ENCODE data around the gene IL1RL1.

The IL1RL1 gene

DNA sequence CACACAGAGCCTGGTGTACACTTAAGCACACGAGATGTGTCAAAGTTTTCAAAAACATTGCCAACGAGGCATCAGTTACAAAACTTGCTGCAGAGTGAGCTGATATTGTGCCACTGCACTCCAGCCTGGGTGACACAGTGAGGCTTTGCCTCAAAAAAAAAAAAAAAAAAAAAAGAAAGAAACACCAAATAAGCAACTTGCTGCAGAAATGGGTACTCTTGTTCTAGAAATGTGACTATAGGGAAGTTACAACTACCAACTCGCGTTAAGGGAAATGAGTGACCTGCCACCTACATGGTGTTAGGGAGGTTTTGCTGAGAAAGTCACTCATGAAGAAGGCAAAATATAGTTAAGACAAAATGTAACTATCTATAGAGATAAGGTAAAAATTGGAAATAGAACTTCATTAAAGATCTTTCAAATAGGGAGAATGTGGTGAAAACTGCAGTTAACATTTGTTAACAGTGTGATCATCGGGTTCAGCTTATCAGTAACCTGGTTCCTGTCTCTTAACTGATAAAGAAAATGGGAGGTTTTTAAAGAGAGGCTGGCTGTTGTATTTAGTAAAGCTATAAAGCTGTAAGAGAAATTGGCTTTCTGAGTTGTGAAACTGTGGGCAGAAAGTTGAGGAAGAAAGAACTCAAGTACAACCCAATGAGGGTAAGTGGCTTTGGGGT is at the start of gene IL1RL1:
IL1RL1 (plus strand) TSS at position 600 of the 677 bp plus-strand sequence. CDS start 26,702 bp downstream, outside the sequence.
- no peak for DNase-seq

DNA sequence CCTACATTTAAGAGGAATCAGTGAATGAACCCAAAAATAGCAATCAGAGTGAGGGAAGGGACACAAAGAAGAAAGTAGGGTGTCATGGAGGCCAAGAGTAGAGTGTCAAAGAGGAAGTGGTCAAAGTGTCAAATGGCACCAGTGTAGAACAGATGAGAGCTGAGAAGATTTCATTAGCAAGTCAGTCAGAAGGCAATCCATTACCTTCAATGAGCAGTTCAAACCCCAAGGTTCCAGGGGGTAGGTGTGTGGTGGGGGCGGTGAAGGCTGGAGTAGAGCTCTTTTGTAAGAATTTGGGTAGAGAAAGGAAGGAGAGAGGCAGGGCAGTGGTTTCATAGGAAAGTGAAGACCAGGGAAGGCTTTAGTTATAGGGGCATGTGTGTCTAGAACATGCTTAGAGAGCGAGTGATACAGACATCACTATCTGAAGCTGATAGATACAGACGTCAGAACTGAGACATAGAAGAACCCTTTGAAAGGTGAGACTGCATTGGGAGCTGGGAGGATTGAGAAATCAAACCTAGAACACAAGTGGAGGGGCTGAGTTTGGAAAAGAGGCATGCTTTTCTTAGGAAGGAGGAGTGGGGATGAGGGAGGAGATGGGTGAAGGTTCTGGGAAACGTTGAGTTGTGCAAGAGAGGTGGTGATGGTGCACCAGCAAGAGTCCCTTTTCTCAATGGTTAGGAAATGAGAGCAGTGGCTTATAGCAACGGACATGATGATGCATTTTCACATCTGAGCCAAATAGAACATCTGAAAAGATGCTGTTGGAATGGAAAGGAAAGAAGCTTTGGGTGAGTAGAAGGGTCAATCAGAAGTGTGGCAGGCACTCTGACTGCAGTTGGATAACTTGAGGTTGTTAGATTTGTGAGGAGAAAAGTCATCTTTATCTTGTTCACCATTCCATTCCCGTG is 48.9 kb upstream of the IL1RL1 start:
- no peak for DNase-seq

DNA sequence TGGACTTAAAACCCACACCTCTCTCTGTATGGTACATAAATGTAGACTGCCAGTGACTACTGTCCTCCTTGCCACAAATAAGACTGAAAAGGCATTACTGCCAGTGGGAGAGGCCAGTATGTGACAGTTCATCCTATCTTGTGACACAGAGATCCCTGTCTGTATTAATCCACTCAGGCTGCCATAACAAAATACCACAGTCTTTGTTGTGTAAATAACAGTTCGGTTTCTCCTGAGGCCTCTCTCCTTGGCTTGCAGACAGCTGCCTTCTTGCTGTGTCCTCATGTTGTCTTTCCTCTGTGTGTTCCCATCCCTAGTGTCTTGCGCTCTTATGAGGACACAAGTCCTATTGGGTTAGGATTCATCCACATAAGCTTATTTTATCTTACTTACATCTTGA is 46.4 kb upstream of the IL1RL1 start:
- DNase-seq, result no peak

DNA sequence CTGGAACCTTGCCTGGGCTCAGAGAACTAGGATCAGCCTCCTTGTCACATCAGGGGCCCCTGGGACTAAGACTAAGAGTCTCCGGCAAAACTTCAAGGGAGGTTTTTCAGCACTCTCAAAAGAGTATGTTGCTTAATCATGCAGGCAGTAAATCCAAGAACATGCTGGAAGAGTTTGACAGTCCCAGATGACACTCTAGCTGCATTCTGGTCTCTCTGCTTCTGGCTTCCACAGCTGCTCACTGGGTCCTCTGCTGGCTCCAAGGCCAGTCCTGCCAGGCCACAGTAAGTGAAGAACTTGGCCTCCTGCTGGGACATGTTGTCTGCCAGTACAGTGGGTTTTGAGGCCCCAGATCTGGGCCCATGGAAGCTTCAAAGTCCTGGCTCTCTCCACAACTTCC is 45.2 kb upstream of the IL1RL1 start:
- no peak for DNase-seq

DNA sequence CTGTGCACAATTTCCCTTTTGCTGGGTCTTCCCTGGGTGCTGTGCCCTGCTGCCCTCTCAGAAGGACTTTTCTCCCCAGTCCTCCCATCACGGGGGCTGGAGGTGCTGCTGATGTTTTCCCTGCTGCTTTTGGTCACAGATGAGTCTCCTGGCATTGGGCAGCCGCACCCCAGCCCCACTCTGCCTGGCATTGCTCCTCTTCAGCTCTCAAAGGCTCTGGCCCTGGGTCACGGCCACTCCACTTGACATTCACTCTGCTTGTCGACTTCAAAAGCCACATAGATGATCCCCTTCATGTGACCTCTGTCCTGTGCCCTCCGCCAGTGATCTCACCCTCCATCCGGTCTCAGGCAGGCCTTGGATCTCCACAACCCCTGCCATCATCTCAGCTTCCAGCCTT is 43.6 kb upstream of the IL1RL1 start:
- DNase-seq, result no peak

DNA sequence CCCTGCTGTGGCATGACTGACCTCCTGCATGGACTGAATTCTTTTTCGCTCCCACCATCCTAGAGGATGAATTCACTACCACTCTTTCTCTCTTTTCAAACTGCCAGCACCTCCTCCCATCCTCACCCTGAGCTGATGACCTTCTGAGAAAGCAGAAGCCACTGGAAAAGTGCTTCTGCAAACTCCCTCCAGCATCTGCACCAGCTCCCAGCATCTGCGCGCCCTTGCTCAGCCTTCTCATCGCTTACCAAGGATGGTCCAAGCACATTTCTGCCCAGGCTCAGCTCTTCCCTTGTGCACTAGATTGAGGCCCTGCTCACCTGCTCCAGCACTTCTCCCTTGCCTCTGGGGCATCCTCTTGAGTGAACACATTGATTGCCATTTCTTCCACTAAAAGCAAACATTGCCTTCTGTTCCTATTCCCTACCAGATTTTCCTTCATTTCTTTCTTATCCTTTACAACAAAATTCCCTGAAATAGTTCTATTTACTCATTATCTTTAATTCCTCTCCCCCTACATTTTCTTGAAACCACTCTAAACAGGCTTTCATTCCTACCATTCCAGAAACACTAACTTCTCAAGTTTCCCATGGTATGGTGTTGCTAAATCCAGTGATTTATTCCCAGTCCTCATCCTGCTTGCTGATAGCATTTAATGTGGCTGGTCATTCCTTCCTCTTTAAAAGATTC is 42.7 kb upstream of the IL1RL1 start:
- DNase-seq, result no peak

DNA sequence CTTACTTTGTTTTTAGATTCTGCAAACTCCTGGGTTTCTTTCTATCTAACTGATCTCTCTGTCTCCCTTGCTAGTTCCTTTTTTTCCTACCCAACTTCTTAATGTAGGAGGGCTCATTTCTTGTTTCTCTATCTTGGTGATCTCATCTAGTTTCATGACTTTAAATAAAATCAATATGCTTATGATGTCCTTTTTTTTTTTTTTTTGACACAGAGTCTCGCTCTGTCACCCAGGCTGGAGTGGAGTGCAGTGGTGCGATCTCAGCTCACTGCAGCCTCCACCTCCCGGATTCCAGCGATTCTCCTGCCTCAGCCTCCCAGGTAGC is 42.2 kb upstream of the IL1RL1 start:
- DNase-seq, result no peak

DNA sequence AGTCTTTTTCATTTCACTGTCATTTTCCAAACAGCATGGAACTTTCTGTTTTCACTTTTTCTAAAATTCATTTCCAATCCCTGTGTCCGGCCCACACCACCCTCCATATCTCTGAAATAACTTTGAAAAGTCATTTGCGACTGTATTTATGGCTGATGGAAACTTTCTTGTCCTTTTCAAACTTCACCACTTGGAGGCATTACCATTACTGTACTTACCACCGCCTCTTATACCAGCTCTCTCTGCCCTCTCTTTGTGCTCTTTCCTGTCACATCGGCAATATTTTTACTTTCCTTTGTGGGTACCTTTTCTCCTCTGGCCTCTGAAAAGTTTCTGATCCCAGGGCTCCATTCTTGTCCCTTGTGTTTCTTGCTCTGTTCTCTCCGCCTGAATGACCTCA is 39.5 kb upstream of the IL1RL1 start:
- DNase-seq, result no peak

DNA sequence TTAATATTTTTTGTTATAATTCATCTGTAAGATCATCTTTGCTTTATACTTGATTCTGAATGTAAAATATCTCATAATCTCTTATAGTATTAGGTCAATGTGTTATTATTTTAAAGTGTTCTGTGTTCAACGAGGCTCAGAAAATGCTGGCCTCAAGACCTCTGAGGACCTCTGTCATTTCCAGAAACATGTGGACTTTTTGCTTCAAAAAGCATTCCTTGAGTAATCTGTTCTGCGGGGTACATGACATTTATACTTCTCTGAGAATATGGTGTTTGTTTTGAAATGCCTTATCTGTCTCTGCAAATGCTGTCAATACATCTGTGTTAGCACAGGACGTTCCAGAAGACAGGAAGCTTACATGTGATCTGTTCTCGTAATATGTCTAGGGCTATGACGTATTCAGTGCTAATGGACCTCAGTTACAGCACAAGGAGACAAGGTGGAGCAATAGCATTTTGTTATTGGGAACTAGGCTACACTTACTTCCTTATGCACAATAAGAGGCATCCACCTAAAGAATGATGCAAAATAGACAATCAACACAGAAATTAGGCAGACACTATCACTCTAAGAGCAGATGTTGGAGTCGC is 37.6 kb upstream of the IL1RL1 start:
- DNase-seq, result no peak

DNA sequence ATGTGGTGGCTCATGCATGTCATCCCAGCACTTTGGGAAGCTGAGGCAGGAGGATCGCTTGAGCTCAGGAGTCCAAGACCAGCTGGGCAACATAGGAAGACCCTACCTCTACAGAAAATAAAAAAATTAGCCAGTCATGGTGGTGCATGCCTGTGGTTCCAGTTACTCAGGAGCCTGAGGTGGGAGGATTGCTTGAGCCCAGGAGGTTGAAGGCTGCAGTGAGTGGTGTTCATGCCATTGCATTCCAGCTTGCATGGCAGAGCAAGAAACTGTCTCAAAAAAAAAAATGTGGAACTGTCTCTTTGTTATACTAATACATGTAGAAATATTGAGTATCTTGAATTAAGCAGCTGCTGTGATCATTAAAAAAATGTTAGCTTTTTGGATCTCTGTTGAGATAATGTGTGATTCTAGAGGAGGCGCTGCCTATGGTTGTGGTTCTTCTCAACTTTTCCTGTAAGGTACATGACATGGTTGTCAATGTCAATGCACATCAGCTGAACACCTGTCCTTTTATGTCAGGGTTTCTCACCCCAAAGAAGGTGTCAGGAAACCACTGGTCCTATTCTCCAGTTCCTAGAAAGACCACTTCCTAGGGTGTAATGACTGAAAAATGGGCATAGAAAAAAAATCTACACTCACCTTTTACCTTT is 34.7 kb upstream of the IL1RL1 start:
- DNase-seq, result no peak

DNA sequence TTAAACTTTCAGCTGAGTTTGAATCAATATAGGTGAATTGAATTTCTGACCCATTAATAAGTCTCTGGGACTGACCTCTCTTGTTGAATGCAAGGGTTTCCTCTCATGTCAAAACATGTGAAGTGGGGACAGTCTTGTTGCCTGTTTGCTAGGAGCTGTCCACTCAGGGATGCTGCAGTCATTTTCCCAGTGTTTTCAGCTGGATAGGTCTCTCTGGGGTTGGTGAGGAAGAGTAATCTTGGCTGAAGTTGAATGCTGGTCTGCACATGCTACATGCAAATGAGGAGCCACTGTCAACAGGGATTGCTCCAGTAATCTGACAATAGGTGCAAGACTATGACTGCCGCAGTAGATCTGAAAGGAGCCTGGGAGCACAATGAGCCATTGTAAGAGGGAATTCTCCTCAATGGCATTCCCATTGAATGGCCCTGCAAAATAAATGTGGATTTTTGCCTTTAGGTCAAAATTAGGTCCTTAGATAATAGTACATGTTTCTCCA is 34.1 kb upstream of the IL1RL1 start:
- no peak for DNase-seq

DNA sequence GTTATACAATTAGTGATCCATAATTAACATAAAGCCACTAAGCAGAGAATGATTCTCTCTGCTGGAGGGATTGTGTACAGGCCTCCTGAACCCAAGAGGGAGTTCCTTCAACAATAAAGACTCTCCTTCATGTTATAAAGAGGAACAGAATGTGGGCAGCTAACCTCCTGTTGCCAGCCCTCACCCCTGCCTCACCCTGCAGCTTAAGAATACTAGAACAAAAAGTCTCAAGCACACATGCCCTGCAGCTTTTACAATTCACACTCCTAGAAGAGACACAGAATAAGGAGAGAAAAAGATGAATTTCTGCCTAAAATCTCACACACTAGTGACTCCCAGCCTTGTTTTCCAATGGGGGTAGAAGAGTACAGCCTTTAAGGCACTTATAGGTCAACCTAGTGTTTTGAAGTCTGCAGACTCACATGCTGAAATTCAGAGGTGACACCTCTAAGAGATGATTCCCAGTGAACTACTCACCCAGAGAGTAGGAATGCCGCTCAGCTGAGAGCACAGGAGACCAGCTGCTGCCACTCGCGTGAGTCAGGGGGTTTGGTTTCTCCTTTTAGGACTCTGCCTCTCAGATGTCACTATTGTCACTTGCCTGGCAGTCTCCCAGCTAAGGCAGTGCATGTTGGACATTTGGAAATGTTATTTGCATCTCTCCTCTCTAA is 32.5 kb upstream of the IL1RL1 start:
- DNase-seq, result no peak

DNA sequence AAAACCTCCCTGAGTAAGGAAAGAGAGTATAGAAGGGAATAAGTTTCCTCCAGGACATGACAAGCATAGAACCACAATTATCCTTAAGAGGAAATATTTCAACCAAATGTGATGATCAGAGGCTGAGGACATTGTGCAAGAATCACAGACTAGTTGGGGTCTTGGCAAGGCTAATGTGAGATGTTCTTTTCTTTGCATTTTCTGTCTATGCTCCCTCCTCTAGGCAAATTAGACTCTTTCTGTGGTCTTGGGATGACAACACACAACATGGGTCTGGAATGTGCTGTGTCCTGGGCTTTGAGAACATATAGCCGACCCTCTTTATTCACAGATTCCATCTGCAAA is 32.0 kb upstream of the IL1RL1 start:
- no peak for DNase-seq

DNA sequence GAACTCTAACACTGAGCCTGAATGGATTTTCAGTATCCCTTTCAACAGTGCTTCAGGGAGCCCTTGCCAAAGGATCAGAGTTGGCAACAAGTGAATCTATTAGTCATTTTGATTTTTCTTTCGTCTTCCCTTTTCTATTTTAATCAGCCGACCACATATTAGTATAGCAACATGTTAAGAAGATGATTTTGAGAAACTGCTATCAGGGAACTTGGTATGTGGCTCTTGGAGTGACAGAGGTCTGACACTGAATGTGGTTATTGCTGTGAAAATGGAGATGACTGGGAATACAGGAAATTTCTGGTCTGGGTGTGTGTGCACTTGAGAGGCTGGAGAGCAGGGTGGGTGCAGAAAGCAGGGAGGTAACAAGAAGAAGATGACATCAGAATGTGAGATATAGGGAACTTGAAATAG is 28.7 kb upstream of the IL1RL1 start:
- no peak for DNase-seq

DNA sequence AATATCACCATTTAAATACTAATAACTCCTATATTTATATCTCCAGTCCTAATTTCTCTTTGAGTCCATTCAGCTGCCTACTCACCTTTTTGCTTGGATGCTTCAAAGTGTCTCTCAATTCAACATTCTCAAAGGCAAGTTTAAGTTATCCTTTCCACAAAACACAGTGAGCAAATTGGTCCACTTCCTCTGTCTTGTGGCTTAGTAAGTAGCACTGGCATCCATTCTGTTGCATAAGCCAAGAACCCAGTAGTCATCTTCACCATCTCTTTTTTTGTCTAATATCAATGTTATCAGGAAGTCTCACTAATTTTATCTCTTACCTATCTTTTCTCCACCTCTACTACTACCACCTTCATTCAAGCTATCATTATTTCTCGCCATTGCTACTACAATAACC is 27.4 kb upstream of the IL1RL1 start:
- DNase-seq, result no peak

DNA sequence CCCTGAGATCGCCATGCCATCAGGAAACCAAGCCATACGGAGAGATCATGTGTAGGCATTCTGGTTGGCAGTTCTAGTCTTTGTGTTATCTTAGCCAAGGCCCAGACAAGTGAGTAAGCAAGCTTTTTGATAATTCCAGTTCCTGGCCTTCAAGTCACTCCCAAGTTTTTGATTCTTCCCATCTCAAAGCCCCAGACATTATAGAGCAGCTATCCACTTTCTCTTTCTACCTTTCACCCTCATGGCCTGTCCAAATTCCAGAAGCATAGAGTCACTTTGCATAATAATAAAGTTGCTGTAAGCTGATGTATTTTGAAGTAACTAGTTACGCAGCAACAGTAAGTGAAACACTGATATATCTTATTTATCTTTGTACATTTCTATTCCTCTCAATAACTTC is 26.8 kb upstream of the IL1RL1 start:
- no peak for DNase-seq

DNA sequence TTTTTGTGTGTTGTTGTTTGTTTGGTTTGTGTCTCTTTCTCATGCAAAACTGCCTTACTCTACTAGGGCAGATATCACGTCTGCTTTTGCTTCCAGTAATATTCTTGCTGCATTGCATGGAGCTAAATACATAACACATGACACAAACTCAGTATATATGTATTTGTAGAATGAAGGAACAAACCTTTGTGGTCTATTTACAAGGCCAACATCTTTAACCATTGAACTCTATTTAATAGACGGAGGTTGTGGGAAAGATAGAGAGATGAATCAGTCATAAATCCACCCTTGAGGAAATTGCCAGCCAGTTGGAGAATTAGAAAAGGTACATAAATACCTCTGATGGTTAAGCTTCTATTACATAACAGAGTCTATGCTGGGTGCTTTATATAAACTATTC is 26.0 kb upstream of the IL1RL1 start:
- no peak for DNase-seq

DNA sequence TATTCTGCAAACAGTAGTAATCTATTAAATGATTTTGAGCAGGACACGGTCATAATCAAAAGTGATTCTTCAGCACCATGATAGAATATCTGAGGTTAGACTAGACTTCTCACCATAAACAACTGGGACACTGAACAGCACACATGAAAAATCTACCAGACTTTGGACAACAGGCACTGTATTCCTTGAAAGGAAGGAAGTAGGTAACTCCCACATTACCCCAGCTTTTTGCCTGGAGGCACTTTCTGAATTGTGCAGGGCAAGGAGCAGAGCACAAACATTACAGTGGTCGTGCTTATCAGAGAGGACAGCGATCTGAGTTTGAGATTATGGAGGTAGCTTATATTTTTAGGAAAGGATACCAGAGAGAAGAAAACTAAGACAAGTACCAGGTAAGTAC is 25.3 kb upstream of the IL1RL1 start:
- no peak for DNase-seq

DNA sequence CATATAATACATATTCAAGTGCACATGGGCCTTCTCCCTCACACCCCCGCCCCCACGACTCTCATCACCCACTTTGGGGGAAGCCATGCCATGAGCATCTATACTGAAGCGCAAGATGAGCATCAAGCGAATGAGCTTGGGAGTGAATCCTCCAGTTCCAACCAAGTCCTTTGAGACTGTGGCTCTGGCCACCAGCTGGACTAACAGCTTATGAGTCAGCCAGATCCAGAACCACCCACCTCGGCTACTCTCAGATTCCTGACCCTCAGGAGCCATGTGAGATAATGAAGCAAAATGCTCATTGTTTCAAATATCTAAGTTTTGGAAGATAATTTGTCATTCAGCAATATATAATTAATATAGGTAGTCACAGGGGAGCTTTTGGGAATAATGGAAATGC is 22.2 kb upstream of the IL1RL1 start:
- DNase-seq, result no peak

DNA sequence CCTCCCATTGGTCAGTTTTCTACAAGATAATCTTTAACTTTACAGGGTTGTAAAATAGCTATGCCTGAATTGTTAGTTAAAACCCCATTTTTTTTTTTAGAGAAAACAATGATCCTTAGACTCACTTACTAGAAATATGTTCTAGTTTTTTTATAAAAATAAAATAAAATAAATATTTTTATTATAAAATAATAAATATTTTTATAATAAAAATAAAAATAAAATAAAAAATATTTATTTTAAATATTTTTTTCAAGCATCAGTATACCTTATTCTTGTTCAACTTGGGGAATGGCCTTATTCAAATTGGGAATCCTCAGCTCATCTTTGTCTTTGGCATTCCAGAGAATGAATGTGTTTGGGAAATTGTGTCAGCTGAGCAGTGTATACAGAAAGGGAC is 20.8 kb upstream of the IL1RL1 start:
- no peak for DNase-seq

DNA sequence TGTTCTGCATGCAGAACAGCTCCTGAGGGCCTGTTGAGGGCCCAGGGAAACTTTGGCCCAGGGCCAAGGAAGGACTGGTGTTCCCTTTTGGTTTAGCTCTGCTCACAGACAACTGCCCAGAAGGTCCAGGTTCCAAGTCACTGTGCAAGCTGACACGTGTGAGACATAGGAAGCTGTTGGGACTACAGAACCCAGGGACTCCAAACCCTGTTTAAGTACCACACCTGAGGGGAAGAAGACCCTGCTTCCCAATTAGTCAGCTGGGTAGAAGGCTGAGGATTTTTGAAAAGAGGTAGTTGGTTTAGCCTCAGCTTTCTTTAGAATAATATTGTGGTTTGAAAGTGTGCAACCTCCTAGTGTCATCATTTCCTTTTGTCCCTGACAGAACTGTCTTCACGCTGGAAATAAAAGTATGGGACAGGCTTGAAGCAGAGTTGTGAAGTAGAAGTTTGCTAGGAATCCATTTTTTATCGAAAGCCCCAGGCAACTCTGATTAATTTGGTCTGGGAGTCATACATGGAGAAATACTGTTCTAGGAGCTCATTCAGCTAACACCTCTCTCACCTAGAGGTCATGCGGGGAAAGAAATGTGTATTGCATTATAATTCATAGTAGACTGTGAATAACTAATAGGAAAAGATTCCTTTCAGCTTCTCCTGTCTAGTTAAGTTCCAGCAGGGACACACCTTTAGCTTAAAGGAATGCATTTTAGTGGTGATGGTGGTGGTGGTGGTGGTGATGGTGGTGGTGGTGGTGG is 19.9 kb upstream of the IL1RL1 start:
- no peak for DNase-seq
